Measurements from ENCODE around the gene ADGRG2. TPM values are rescaled to one million over a fixed set of nuclear protein-coding genes. Genes with fewer than 3 reads are reported as not detected.

The ADGRG2 gene
- total RNA-seq, 1 experiment from 2014 or later = 1.4 TPM

GRCh38 chrX:19003756-19004155 is 118.5 kb downstream of the ADGRG2 start:
- intact Hi-C loops (cut with micrococcal nuclease) = no loop called here
- H3K4me3 ChIP-seq (ENCODE audit: low read length) = no peak overlapping the region
- H3K9me2 ChIP-seq (replicated peaks; ENCODE audit: low read length) = no peaks in the 10 kb centered on the region
- TF ChIP-seq EZH2phosphoT487 (IDR thresholded peaks at IDR 0.05; ENCODE audit: borderline replicate concordance, low read length) (no peak), CTCF (conservative IDR thresholded peaks at IDR 0.05; ENCODE audit: low read depth, low read length) (no peak), EZH2 (IDR thresholded peaks at IDR 0.05; ENCODE audit: low read length, unreplicated experiment) (no peak)
- no peaks in the 10 kb centered on the region for H4K20me1 ChIP-seq (ENCODE audit: low read length)
- no peaks in the 10 kb centered on the region for H3K9me3 ChIP-seq (ENCODE audit: low read length)
- no peak overlapping the region for H3K4me2 ChIP-seq (ENCODE audit: low read length)
- peaks cover 10% of the 10 kb centered on the region for H3K4me1 ChIP-seq (ENCODE audit: insufficient read depth, low read length)
- CTCF ChIA-PET = no interaction called here
- no peaks in the 10 kb centered on the region for H3K27me3 ChIP-seq (ENCODE audit: low read length)
- no peak overlapping the region for H3K9ac ChIP-seq (ENCODE audit: low read length)
- no peak overlapping the region for H3K27ac ChIP-seq (ENCODE audit: low read length)
- no peaks in the 10 kb centered on the region for H3K36me3 ChIP-seq (ENCODE audit: low read depth, low read length)
- DNase-seq (no peak), ATAC-seq (no peak)
- BruUV-seq (replicated peaks) = no TSS peak
- H3K79me2 ChIP-seq (ENCODE audit: low read length) = no peaks in the 10 kb centered on the region
- no peaks in the 10 kb centered on the region for H3F3A ChIP-seq (ENCODE audit: low read length, unreplicated experiment)
- no peak overlapping the region for H2AFZ ChIP-seq (ENCODE audit: low read length)
- POLR2A ChIA-PET (ENCODE audit: unreplicated experiment) = interaction anchor here (0.5 to 1.0 kb wide), 2 partner anchors 8 to 11 kb away, joined by 3 read pairs; no protein-coding TSS in a partner anchor

GRCh38 chrX:18998653-18999052 is 123.6 kb downstream of the ADGRG2 start:
- Histone ChIP-seq H3K27ac (ENCODE audit: low read length) (peak overlapping the region; percentile 76), H3K9me2 (replicated peaks; ENCODE audit: low read length) (no peaks in the 10 kb centered on the region), H3K9ac (ENCODE audit: low read length) (0 out of 2 replicates have a peak overlapping the region, but pooled peaks have one; percentile 11), H3K4me3 (ENCODE audit: low read length) (peak overlapping the region; percentile 17; the same call in 1 of the 2 replicates), H2AFZ (ENCODE audit: low read length) (no peak overlapping the region), H3K79me2 (ENCODE audit: low read length) (no peaks in the 10 kb centered on the region), H3K9me3 (ENCODE audit: low read length) (no peaks in the 10 kb centered on the region), H4K20me1 (ENCODE audit: low read length) (no peaks in the 10 kb centered on the region), H3K36me3 (ENCODE audit: low read depth, low read length) (no peaks in the 10 kb centered on the region), H3K4me2 (ENCODE audit: low read length) (peak overlapping the region; percentile 65), H3K4me1 (ENCODE audit: insufficient read depth, low read length) (peaks cover 58% of the 10 kb centered on the region), H3K27me3 (ENCODE audit: low read length) (no peaks in the 10 kb centered on the region), H3F3A (ENCODE audit: low read length, unreplicated experiment) (peaks cover 5% of the 10 kb centered on the region)
- intact Hi-C loops (cut with micrococcal nuclease) = no loop called here
- CTCF ChIA-PET = no interaction called here
- peak; percentile 49 for ATAC-seq
- POLR2A ChIA-PET (ENCODE audit: unreplicated experiment) = no interaction called here
- DNase-seq = peak; percentile 87
- TF ChIP-seq CTCF (conservative IDR thresholded peaks at IDR 0.05; ENCODE audit: low read depth, low read length) (no peak), EZH2 (IDR thresholded peaks at IDR 0.05; ENCODE audit: low read length, unreplicated experiment) (no peak), EZH2phosphoT487 (IDR thresholded peaks at IDR 0.05; ENCODE audit: borderline replicate concordance, low read length) (no peak)
- no TSS peak for BruUV-seq (replicated peaks)

DNA sequence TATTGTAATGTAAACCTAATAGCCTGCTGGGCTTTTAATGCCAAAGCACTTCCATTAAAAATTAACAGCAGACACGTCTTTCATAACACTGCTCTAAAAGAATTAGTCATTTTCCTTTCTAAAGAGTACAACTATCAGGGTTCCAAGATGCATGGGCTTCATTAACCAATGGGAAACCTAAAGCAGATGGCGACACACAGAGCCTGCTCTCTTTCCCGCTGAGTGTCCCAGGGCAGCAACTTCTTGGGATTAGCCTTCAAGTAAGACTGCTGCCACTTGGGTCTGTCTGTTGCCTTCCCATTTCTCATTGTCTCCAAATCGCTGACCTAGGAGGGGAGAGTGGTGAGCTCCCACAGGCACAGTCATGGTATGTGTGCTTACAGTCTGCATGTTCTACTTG is 124.4 kb downstream of the ADGRG2 start:
- CTCF ChIA-PET = no interaction called here
- Histone ChIP-seq H4K20me1 (ENCODE audit: low read length) (no peaks in the 10 kb centered on the region), H3K4me2 (ENCODE audit: low read length) (peak overlapping the region; percentile 65), H3K9ac (ENCODE audit: low read length) (no peak overlapping the region), H3K4me1 (ENCODE audit: insufficient read depth, low read length) (peaks cover 65% of the 10 kb centered on the region), H3K36me3 (ENCODE audit: low read depth, low read length) (no peaks in the 10 kb centered on the region), H3K27ac (ENCODE audit: low read length) (peak overlapping the region; percentile 53), H3K9me2 (replicated peaks; ENCODE audit: low read length) (no peaks in the 10 kb centered on the region), H3K27me3 (ENCODE audit: low read length) (no peaks in the 10 kb centered on the region), H3K9me3 (ENCODE audit: low read length) (no peaks in the 10 kb centered on the region), H2AFZ (ENCODE audit: low read length) (no peak overlapping the region), H3K79me2 (ENCODE audit: low read length) (no peaks in the 10 kb centered on the region), H3K4me3 (ENCODE audit: low read length) (no peak overlapping the region), H3F3A (ENCODE audit: low read length, unreplicated experiment) (peaks cover 5% of the 10 kb centered on the region)
- TF ChIP-seq CTCF (conservative IDR thresholded peaks at IDR 0.05; ENCODE audit: low read depth, low read length) = no peak
- no TSS peak for BruUV-seq (replicated peaks)
- ATAC-seq (no peak), DNase-seq (no peak)
- intact Hi-C loops (cut with micrococcal nuclease) = no loop called here
- POLR2A ChIA-PET (ENCODE audit: unreplicated experiment) = no interaction called here
